K562 (cell line): ENCODE measurements around the gene COQ7. TPM values are rescaled to one million over a fixed set of nuclear protein-coding genes. Genes with fewer than 3 reads are reported as not detected.
A peak's percentile ranks its signal among the peaks of the same experiment; 100 is the strongest.

ENCODE experiments used
- AFF4 ChIP-seq: sonication (generic); formaldehyde crosslinking; IDR thresholded peaks from 2 replicates; pipeline ENCODE4 v1.8.0; 2023; ENCODE audit warnings: mild to moderate bottlenecking, missing genetic modification reagents
- ARID3A ChIP-seq: IDR thresholded peaks from 2 replicates; pipeline ENCODE4 v1.6.1; 2012; ENCODE audit warnings: low read depth, low read length, improper control_type of control experiment, borderline replicate concordance
- BRCA1 ChIP-seq, 2 experiments: fragments of 450-650 bp in 1 of 2; sonication (generic) in 1 of 2; formaldehyde crosslinking in 1 of 2; IDR thresholded peaks; 2 replicates each; pipeline versions ENCODE4 v1.5.0 to v1.6.1; 2017 to 2020; ENCODE audit warnings: mild to moderate bottlenecking in 1 of 2, missing genetic modification reagents in 1 of 2
- CREBBP ChIP-seq: IDR thresholded peaks from one replicate; pipeline ENCODE4 v1.6.1; 2012; ENCODE audit warnings: low read depth, mild to moderate bottlenecking, control low read depth, inconsistent platforms, low read length
- E2F1 ChIP-seq: sonication (generic); formaldehyde crosslinking; IDR thresholded peaks from 2 replicates; pipeline ENCODE4 v1.8.1; 2023; ENCODE audit warnings: mild to moderate bottlenecking, missing genetic modification reagents, moderate library complexity
- FOXK2 ChIP-seq, 2 experiments: fragments of 450-650 bp; IDR thresholded peaks in 1 of 2; conservative IDR thresholded peaks in 1 of 2; 2 replicates each; pipeline ENCODE4 v1.6.1; 2016; ENCODE audit warnings: low read depth in 2 of 2, mild to moderate bottlenecking in 1 of 2
- GTF2F1 ChIP-seq: IDR thresholded peaks from 2 replicates; pipeline ENCODE4 v1.6.1; 2011; ENCODE audit warnings: low read depth, low read length, improper control_type of control experiment
- MCM5 ChIP-seq: fragments of 450-650 bp; IDR thresholded peaks from 2 replicates; pipeline ENCODE4 v1.6.1; 2016; ENCODE audit warnings: low read depth
- NCOA6 ChIP-seq: fragments of 450-650 bp; IDR thresholded peaks from 2 replicates; pipeline ENCODE4 v1.6.1; 2017; ENCODE audit warnings: mild to moderate bottlenecking
- NEUROD1 ChIP-seq: fragments of 150-350 bp; IDR thresholded peaks from 2 replicates; pipeline ENCODE4 v1.6.1; 2014; ENCODE audit warnings: borderline replicate concordance, low read length, low read depth; ENCODE audit not compliant: partially characterized antibody
- POLR2AphosphoS2 ChIP-seq: IDR thresholded peaks from 2 replicates; pipeline ENCODE4 v1.6.1; 2012; ENCODE audit warnings: low read length, improper control_type of control experiment
- POLR2G ChIP-seq: fragments of 200-400 bp; formaldehyde crosslinking; IDR thresholded peaks from 2 replicates; pipeline ENCODE4 v1.6.1; 2017; ENCODE audit warnings: low read depth, mild to moderate bottlenecking, antibody characterized with exemption, low read length, moderate library complexity
- TFAM ChIP-seq: fragments of 250-450 bp; sonication (Bioruptor Pico); conservative IDR thresholded peaks from 2 replicates; pipeline ENCODE4 v1.5.0; 2021; ENCODE audit warnings: mild to moderate bottlenecking, moderate library complexity
- TFE3 ChIP-seq: fragments of 450-650 bp; formaldehyde crosslinking; IDR thresholded peaks from 2 replicates; pipeline ENCODE4 v1.4.0; 2020; ENCODE audit warnings: mild to moderate bottlenecking, mixed read lengths
- USF2 ChIP-seq: sonication (generic); formaldehyde crosslinking; IDR thresholded peaks from 2 replicates; pipeline ENCODE4 v1.5.0; 2020; ENCODE audit warnings: missing genetic modification reagents
- ZNF134 ChIP-seq: fragments of 250-450 bp; sonication (Bioruptor Pico); conservative IDR thresholded peaks from 2 replicates; pipeline ENCODE4 v1.4.0; 2020
- ZNF224 ChIP-seq: sonication (generic); formaldehyde crosslinking; IDR thresholded peaks from 2 replicates; pipeline ENCODE4 v1.8.0; 2022; ENCODE audit warnings: mild to moderate bottlenecking, missing genetic modification reagents
- polyA plus RNA-seq, 8 experiments: library from polyadenylated mRNA; depleted of rRNA in 4 of 8; stranded (reverse) in 5 of 8; unstranded in 3 of 8; fragments of >200 nt; fragmentation: Nextera tagmentation in 2 of 8; fragmentation: Illumina TruSeq in 1 of 8; extraction: Ambion mirVana in 2 of 8; extraction: Trizol in 1 of 8; gene quantifications; 2 replicates each; pipeline versions ENCODE4 v1.2.1 to v1.2.3, GENCODE V29; 2011 to 2014; ENCODE audit warnings: inconsistent platforms in 1 of 8, missing spikeins in 1 of 8
- total RNA-seq, 7 experiments: library from RNA; depleted of rRNA in 6 of 7; stranded (reverse); fragments of >200 nt in 6 of 7; fragmentation: Illumina TruSeq in 2 of 7; extraction: Trizol in 2 of 7; gene quantifications; 2 replicates each; pipeline versions ENCODE4 v1.2.1 to v1.2.3, GENCODE V29; 2011 to 2021; ENCODE audit warnings: low replicate concordance in 1 of 7

COQ7 gene
- total and polyA plus RNA-seq, 9 of the 15 experiments (the other 6 are each of a cell fraction or from before 2014, with no cell fraction given): 2.3 to 26.1 (median 15.2) TPM

- TF ChIP-seq AFF4 (CRISPR knock-in tag) (no peak), POLR2AphosphoS2 (no peak), NCOA6 (no peak), BRCA1 (IDR thresholded peaks at IDR 0.05) (no peak), BRCA1 (CRISPR knock-in tag; IDR thresholded peaks at IDR 0.05) (no peak), POLR2G (peak; percentile 85), TFAM (CRISPR knock-in tag) (no peak), MCM5 (no peak), FOXK2 (conservative IDR thresholded peaks at IDR 0.05 in 1 of 2, IDR thresholded peaks at IDR 0.05 in 1 of 2; ENCODE audit: low read depth in 2 of 2) (peak; percentile 84 to 86; a peak in 3 of 4 replicates), USF2 (CRISPR knock-in tag) (peak; percentile 61), CREBBP (no peak), GTF2F1 (no peak; the same call in 1 of the 2 replicates), TFE3 (CRISPR knock-in tag) (no peak), ZNF134 (CRISPR knock-in tag) (0 out of 2 replicates have a peak, but pooled peaks have one; percentile 24), E2F1 (CRISPR knock-in tag) (no peak), NEUROD1 (peak; percentile 68), ZNF224 (no peak), ARID3A (peak; percentile 64; the same call in 1 of the 2 replicates)
Observed at GRCh38 chr16:19067349-19068236, at the start of gene COQ7 (continued).
